Activated CD8-positive, alpha-beta memory T cell treated with anti-CD3 and anti-CD28 coated beads, Interleukin-2, amount 50 U/mL, for 4 hours (primary cell): ENCODE results near the gene POLR3C.

Experiments
- DNase-seq: peaks from one replicate; pipeline ENCODE4 v3.0.0-alpha.2; 2020

Gene POLR3C

GRCh38 chr1:145874646-145875045 is 50.6 kb downstream of the POLR3C start:
- DNase-seq, result no peak

- no peak for DNase-seq
Measured at GRCh38 chr1:145877923-145878486, 54.0 kb downstream of the POLR3C start.

GRCh38 chr1:145878724-145879123 is 54.7 kb downstream of the POLR3C start:
- no peak for DNase-seq

- no peak for DNase-seq
Measured at GRCh38 chr1:145879775-145880174, 55.8 kb downstream of the POLR3C start.

- no peak for DNase-seq
Measured at GRCh38 chr1:145884675-145885074, 60.7 kb downstream of the POLR3C start.

GRCh38 chr1:145885738-145886287 is 61.8 kb downstream of the POLR3C start, which contains the start of gene ANKRD35:
Gene ANKRD35 (minus strand): TSS chr1:145885866. CDS start chr1:145885758, 108 bp downstream.
- DNase-seq, result peak; percentile 87

- no peak for DNase-seq
Measured at GRCh38 chr1:145886390-145886789, 62.4 kb downstream of the POLR3C start.

GRCh38 chr1:145886816-145887215 is 62.8 kb downstream of the POLR3C start:
- no peak for DNase-seq

GRCh38 chr1:145887631-145888030 is 63.6 kb downstream of the POLR3C start:
- DNase-seq, result no peak

GRCh38 chr1:145889722-145890121 is 65.7 kb downstream of the POLR3C start:
- no peak for DNase-seq

GRCh38 chr1:145891143-145891542 is 67.1 kb downstream of the POLR3C start:
- DNase-seq, result no peak

GRCh38 chr1:145891587-145892485 is 67.8 kb downstream of the POLR3C start:
- DNase-seq, result peak; percentile 52

GRCh38 chr1:145892486-145893087 is 68.6 kb downstream of the POLR3C start:
- DNase-seq, result no peak

GRCh38 chr1:145893306-145894055 is 69.5 kb downstream of the POLR3C start:
- DNase-seq, result no peak
